GM15510 (cell line): ENCODE results near the gene BARHL2.

Source experiments
- POLR2A ChIP-seq: IDR thresholded peaks from 3 replicates; pipeline ENCODE4 v1.6.1; 2011; ENCODE audit warnings: borderline replicate concordance; ENCODE audit not compliant: insufficient read length; ENCODE audit errors: extremely low read depth

BARHL2 gene

GRCh38 chr1:90718411-90719329, 1.6 kb upstream of the BARHL2 start:
- no peak for TF ChIP-seq POLR2A

- no peak for TF ChIP-seq POLR2A
These were observed 736 bp upstream of the BARHL2 start for GRCh38 chr1:90717665-90718410.

- no peak for TF ChIP-seq POLR2A
These were observed 208 bp upstream of the BARHL2 start for GRCh38 chr1:90717356-90717664.

- no peak for TF ChIP-seq POLR2A
These were observed 905 bp downstream of the BARHL2 start for GRCh38 chr1:90716243-90716551.

GRCh38 chr1:90715309-90715708, 1.8 kb downstream of the BARHL2 start:
- TF ChIP-seq POLR2A: no peak

GRCh38 chr1:90714521-90714951, 2.6 kb downstream of the BARHL2 start:
- no peak for TF ChIP-seq POLR2A

GRCh38 chr1:90713741-90714509, 3.2 kb downstream of the BARHL2 start:
- TF ChIP-seq POLR2A: no peak

- TF ChIP-seq POLR2A: no peak
These were observed 4.0 kb downstream of the BARHL2 start for GRCh38 chr1:90712915-90713730.

- TF ChIP-seq POLR2A: no peak
These were observed 4.8 kb downstream of the BARHL2 start for GRCh38 chr1:90712153-90712856.

GRCh38 chr1:90711696-90712095, 5.4 kb downstream of the BARHL2 start:
- no peak for TF ChIP-seq POLR2A

- no peak for TF ChIP-seq POLR2A
These were observed 6.2 kb downstream of the BARHL2 start for GRCh38 chr1:90710579-90711536.

- no peak for TF ChIP-seq POLR2A
These were observed 7.6 kb downstream of the BARHL2 start for GRCh38 chr1:90709535-90709934.

- TF ChIP-seq POLR2A: no peak
These were observed 8.3 kb downstream of the BARHL2 start for GRCh38 chr1:90708826-90709225.
